Heart left ventricle (tissue), 11 donors: ENCODE measurements around the gene CFAP161. TPM values are rescaled to one million over a fixed set of nuclear protein-coding genes. Genes with fewer than 3 reads are reported as not detected.

ENCODE experiments used
- polyA plus RNA-seq, 2 donors: library from polyadenylated mRNA; stranded (reverse); fragments of 200-250 nt; gene quantifications; one replicate each; pipeline ENCODE4 v1.2.3, GENCODE V29; 2013
- total RNA-seq, 9 donors: library from RNA; depleted of rRNA in 2 of 9; stranded (reverse); fragments of >200 nt in 2 of 9; fragmentation: NEBNext Ultra II Directional in 3 of 9; extraction: Animal tissue kit (Norgen Biotek cat#: 25700) in 3 of 9; gene quantifications; one replicate each; pipeline versions ENCODE4 v1.1.0 to v1.2.4, GENCODE V29; 2016 to 2023
- donor health status: ischemic (EF 13 %, LVEDD 7.1; RV severe dilation, severe dysfunction).
- donor health status: healthy with polysubstance abuse.
- donor health status: DM: no; HTN: yes; CAD: no.
- donor health status: DM: no; HTN: no; CAD: no.
- donor health status: ischemic (EF 25% LVEDD 5.7; RV mildly dilated, moderate dysfunction).
- donor health status: healthy.
- donor health status: DM: yes; HTN: yes; CAD: no.
- donor health status: PGD.
- donor health status: nonischemic (EF 23%, LVEDD 6.1; RV moderate dilation, normal function).

Gene CFAP161
- total and polyA plus RNA-seq, 11 donors, result 0.22 to 2.0 (median 0.79) TPM; not detected in 2

Other genes starting within 250 kb of the CFAP161 start
- gene MESD, start 144.5 kb upstream of the CFAP161 start, total RNA-seq, result 10 to 100 TPM; 11.2 to 19.8 (median 14.8) TPM
- 10 to 100 TPM; 11.5 to 18.3 TPM for gene MESD, start 144.5 kb upstream of the CFAP161 start, polyA plus RNA-seq
- 10 to 100 TPM in 4 of 9 donors, 1 to 10 TPM in 5; 5.3 to 30.8 (median 8.0) TPM for gene TLNRD1, start 133.3 kb upstream of the CFAP161 start, total RNA-seq
- 1 to 10 TPM; 3.2 to 7.2 TPM for gene TLNRD1, start 133.3 kb upstream of the CFAP161 start, polyA plus RNA-seq
- 10 to 100 TPM in 2 of 9 donors, 1 to 10 TPM in 7; 1.2 to 21.6 (median 3.9) TPM for gene IL16, start 62.6 kb downstream of the CFAP161 start, total RNA-seq
- 1 to 10 TPM; 2.5 to 2.8 TPM for gene IL16, start 62.6 kb downstream of the CFAP161 start, polyA plus RNA-seq
- 1 to 10 TPM in 7 of 9 donors, under 1 TPM in 2; 0.49 to 3.0 (median 1.4) TPM for gene STARD5, start 189.9 kb downstream of the CFAP161 start, total RNA-seq
- 1 to 10 TPM; 1.4 to 3.7 TPM for gene STARD5, start 189.9 kb downstream of the CFAP161 start, polyA plus RNA-seq
- under 1 TPM in 1 of 9 donors, not detected in 8; 0.19 TPM for gene TMC3, start 239.9 kb downstream of the CFAP161 start, total RNA-seq
- not detected for gene TMC3, start 239.9 kb downstream of the CFAP161 start, polyA plus RNA-seq